Activated CD4-positive, alpha-beta T cell treated with anti-CD3 and anti-CD28 coated beads for 36 hours (primary cell): Measurements from ENCODE around the gene NMT1. TPM values are rescaled to one million over a fixed set of nuclear protein-coding genes. Genes with fewer than 3 reads are reported as not detected.
A peak's percentile ranks its signal among the peaks of the same experiment; 100 is the strongest.

Source experiments
- ATAC-seq: fragments of 200-7000 bp; cut with Tn5 transposase; one replicate; pipeline ENCODE4 v1.10.0; 2021; ENCODE audit warnings: mild to moderate bottlenecking, moderate library complexity
- CTCF ChIA-PET: fragments of 350-600 bp; sonication (Branson Sonifier 250); formaldehyde crosslinking; loops from one replicate; lab custom pipeline; 2021; ENCODE audit warnings: antibody characterized with exemption; lab: Charles Lee
- POLR2A ChIA-PET: fragments of 350-600 bp; sonication (Branson Sonifier 250); formaldehyde crosslinking; loops from one replicate; lab custom pipeline; 2021; ENCODE audit warnings: antibody characterized with exemption, inconsistent platforms; lab: Charles Lee
- DNase-seq: peaks from one replicate; pipeline ENCODE4 v3.0.0-alpha.2; 2020
- H3K27ac Mint-ChIP-seq: one replicate; pipeline ENCODE4 v1.8.0; 2021; ENCODE audit warnings: mixed read lengths
- H3K27me3 Mint-ChIP-seq: one replicate; pipeline ENCODE4 v1.8.0; 2021; ENCODE audit warnings: mixed read lengths
- H3K36me3 Mint-ChIP-seq: one replicate; pipeline ENCODE4 v1.8.0; 2021; ENCODE audit warnings: low read depth, mixed read lengths
- H3K4me1 Mint-ChIP-seq: one replicate; pipeline ENCODE4 v1.8.0; 2021; ENCODE audit warnings: mixed read lengths
- H3K4me3 Mint-ChIP-seq: one replicate; pipeline ENCODE4 v1.8.0; 2021; ENCODE audit warnings: mild to moderate bottlenecking, moderate library complexity, mixed read lengths
- H3K9me3 Mint-ChIP-seq: one replicate; pipeline ENCODE4 v1.8.0; 2021; ENCODE audit warnings: low read depth, mixed read lengths
- intact Hi-C, 2 experiments: fragments of 100-400 bp; cut with DNase I in 1 of 2; cut with micrococcal nuclease in 1 of 2; formaldehyde crosslinking; loops; one replicate each; pipeline versions ENCODE4 v1.14.2 to v1.15.1; 2022 to 2024; cut with DNase I, micrococcal nuclease
- total RNA-seq, 2 experiments: library from RNA; stranded (reverse); gene quantifications; one replicate each; pipeline ENCODE4 v1.2.3, GENCODE V29; 2021

The NMT1 gene
- total RNA-seq, 2 experiments from 2014 or later = 170 to 175 TPM

DNA sequence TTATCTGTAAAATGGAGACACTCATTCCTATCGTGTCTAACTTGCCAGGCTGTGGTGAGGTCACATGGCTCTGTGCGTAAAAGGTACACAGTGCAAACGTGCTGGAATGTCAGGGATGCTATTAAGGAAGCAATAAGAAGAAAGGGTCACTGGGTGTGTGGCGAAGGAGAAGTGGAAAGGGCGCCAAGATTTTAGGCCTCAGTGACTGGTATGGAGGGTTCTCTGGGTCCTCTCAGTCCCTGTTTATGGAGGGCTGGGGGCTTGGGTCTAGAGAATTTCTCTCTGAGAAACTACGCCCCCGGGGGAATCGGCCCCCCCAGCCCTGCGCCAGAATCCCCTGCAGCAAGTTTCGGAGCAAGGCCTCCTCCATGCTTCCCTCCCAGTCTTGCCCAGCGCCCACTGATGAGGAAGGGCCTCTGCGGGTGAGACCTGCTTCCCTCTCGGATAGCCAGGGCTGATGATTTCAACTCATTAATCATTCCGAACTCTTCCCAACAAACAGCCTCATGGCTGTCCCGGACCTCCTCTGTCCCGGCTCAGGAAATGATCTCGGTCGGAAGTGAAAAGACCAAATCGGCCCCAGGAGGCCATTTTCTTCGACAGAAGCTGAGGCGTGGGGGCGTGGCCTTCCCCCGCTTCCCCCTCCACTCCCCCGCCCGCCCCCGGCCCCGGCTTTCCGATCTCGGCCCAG, 85.9 kb downstream of the NMT1 start:
- Mint-ChIP-seq H3K27me3 (no peaks in the 10 kb centered on the region), H3K4me1 (peaks cover 38% of the 10 kb centered on the region), H3K4me3 (peak overlapping the region; percentile 99), H3K27ac (peak overlapping the region; percentile 100), H3K9me3 (no peaks in the 10 kb centered on the region), H3K36me3 (peaks cover 37% of the 10 kb centered on the region)
- DNase-seq = no peak
- ChIA-PET CTCF (interaction anchor here (0.6 to 10.0 kb wide), 5 partner anchors 13 to 170 kb away, joined by 3 to 222 read pairs (median 6); partner anchors contain the start of genes ACBD4, HEXIM2, MAP3K14 and PLCD3), POLR2A (interaction anchor here (3.3 to 6.5 kb wide), 5 partner anchors 11 to 165 kb away, joined by 26 to 247 read pairs (median 38); partner anchors contain the start of genes ACBD4, HEXIM2 and NMT1)
- ATAC-seq = peak; percentile 1
- intact Hi-C loops = loop anchor here (1.0 to 5.0 kb wide), 3 partner anchors 85 to 960 kb away; partner anchors contain the start of genes NMT1 (in 1 of the 2) and TMUB2 (in 1 of the 2)

DNA sequence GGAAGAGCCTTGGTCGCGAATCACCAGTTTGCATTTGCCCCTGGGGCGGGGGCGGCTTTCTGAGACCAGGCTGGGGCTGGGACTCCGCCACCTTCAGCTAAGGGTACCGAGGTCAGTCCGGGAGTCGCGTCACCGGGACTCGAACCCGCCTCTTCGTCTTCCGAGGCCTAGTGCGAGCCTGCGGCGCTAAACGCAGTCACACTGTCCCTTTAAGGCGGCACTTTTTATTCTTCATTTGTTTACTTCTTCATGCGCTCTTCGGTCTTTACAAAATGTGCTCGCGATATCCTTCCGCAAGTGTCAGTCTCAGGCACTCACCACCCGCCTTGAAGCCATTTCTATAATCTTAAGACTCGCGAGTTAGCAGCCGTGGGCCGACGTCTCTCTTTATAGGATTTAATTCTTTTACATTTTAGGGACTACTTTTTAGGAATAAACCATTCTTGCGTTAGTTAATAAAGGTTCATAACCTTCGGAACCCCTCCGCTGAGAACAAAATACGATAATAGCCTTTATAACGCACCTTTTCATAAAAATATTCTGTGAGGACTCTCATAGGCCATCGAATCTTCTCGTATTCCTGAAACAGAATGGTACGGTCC, 86.6 kb downstream of the NMT1 start:
- CTCF ChIA-PET = interaction anchor here (0.8 to 10.0 kb wide), 6 partner anchors 8 to 50 kb away, joined by 5 to 222 read pairs (median 56); partner anchors contain the start of genes ACBD4, HEXIM2 and PLCD3
- H3K27me3 Mint-ChIP-seq = no peaks in the 10 kb centered on the region
- peaks cover 37% of the 10 kb centered on the region for H3K36me3 Mint-ChIP-seq
- H3K27ac Mint-ChIP-seq = peak overlapping the region; percentile 100
- DNase-seq = peak; percentile 90
- no peaks in the 10 kb centered on the region for H3K9me3 Mint-ChIP-seq
- peak overlapping the region; percentile 99 for H3K4me3 Mint-ChIP-seq
- H3K4me1 Mint-ChIP-seq = peaks cover 38% of the 10 kb centered on the region
- POLR2A ChIA-PET = interaction anchor here (0.5 to 6.5 kb wide), 17 partner anchors 9 to 943 kb away, joined by 3 to 247 read pairs (median 11); partner anchors contain the start of genes ACBD4, EFTUD2, HEXIM2 and MAP3K14
- ATAC-seq = peak; percentile 37
- intact Hi-C loops = loop anchor here (1.0 to 5.0 kb wide), 12 partner anchors 12 to 960 kb away; partner anchors contain the start of genes ACBD4 (in 2 of the 2), HEXIM2 (in 2 of the 2), NMT1 (in 2 of the 2) and DCAKD (in 1 of the 2)

DNA sequence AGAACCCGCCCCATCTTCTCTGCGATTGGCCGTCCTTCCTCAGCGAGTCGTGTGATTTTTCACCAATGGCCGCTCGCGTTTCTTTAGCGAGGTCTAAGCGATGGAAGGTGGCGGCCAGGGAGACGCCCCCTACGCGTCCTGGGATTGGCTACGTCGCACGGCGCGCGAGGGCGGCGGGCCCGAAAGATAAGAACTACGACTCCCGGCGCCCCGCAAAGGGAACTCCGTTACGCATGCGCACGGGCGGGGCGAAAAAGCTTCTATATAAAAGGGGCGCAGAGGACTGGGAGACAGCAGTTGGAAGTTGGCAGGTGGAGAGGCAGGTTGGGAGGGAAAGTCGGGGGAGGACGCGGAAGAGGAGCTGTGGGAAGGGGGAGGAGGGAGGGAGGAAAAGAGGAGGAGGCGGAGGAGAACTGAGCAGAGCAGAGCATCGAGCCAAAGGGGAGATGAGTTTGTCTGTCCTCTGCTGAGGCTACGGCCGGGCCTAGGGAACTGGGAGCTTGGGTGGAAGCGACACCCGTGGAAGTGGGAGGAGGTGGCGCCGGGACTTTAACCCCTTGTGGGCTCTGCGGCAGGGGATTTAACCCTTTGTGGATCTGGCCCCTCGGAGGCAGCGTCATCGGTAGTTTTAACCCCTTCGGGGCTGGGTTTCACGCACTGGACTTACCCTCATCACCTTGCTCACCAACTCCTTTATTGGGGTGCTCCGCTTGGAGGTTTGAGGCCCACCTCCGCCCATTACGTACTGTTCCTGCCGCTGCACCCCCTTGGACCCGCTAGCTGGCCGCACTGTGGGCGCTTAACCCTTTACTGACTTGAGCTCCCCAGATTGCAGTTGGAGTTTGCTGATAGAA, 87.3 kb downstream of the NMT1 start, which contains the start of gene HEXIM1:
HEXIM1 (plus strand) TSS at position 293 of the 854 bp plus-strand sequence. CDS start 716 bp downstream, outside the sequence.
- H3K27ac Mint-ChIP-seq = peak within 1 kb of the TSS; percentile 100

DNA sequence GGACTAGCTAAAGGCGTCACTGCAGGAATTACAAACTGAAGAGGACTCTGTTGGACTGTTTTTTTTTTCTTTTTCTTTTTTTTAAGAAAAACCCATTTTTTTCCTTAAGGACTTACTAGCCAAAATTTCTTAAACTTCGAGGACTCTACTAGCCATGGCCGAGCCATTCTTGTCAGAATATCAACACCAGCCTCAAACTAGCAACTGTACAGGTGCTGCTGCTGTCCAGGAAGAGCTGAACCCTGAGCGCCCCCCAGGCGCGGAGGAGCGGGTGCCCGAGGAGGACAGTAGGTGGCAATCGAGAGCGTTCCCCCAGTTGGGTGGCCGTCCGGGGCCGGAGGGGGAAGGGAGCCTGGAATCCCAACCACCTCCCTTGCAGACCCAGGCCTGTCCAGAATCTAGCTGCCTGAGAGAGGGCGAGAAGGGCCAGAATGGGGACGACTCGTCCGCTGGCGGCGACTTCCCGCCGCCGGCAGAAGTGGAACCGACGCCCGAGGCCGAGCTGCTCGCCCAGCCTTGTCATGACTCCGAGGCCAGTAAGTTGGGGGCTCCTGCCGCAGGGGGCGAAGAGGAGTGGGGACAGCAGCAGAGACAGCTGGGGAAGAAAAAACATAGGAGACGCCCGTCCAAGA, 88.0 kb downstream of the NMT1 start:
- H3K9me3 Mint-ChIP-seq = no peaks in the 10 kb centered on the region
- H3K4me3 Mint-ChIP-seq = peak overlapping the region; percentile 99
- ChIA-PET CTCF (interaction anchor here (0.8 to 10.0 kb wide), 20 partner anchors 8 to 168 kb away, joined by 3 to 222 read pairs (median 6); partner anchors contain the start of genes ACBD4, HEXIM2, MAP3K14 and PLCD3), POLR2A (interaction anchor here (0.6 to 6.5 kb wide), 33 partner anchors 8 to 1037 kb away, joined by 3 to 247 read pairs (median 6); partner anchors contain the start of genes ACBD4, EFTUD2, FMNL1 and HEXIM2)
- no peaks in the 10 kb centered on the region for H3K27me3 Mint-ChIP-seq
- peaks cover 37% of the 10 kb centered on the region for H3K36me3 Mint-ChIP-seq
- peak overlapping the region; percentile 100 for H3K27ac Mint-ChIP-seq
- peak; percentile 34 for ATAC-seq
- intact Hi-C loops = loop anchor here (1.0 to 5.0 kb wide), 5 partner anchors 24 to 962 kb away; partner anchors contain the start of genes NMT1 (in 1 of the 2) and TMUB2 (in 1 of the 2)
- DNase-seq = peak; percentile 88
- peaks cover 33% of the 10 kb centered on the region for H3K4me1 Mint-ChIP-seq

More for the DNA sequence above, 87.3 kb downstream of the NMT1 start, which contains the start of gene HEXIM1:
- peak; percentile 99 for DNase-seq
- Mint-ChIP-seq H3K36me3 (peaks cover 37% of the 10 kb centered on the region), H3K4me3 (peak within 1 kb of the TSS; percentile 99), H3K27me3 (no peaks in the 10 kb centered on the region), H3K9me3 (no peaks in the 10 kb centered on the region), H3K4me1 (peaks cover 37% of the 10 kb centered on the region)
- ChIA-PET POLR2A (interaction anchor here (0.5 to 6.5 kb wide), 31 partner anchors 9 to 1038 kb away, joined by 3 to 247 read pairs (median 7); partner anchors contain the start of genes ACBD4, EFTUD2, FMNL1 and HEXIM2), CTCF (interaction anchor here (1.0 to 10.0 kb wide), 14 partner anchors 9 to 168 kb away, joined by 3 to 222 read pairs (median 6); partner anchors contain the start of genes ACBD4, HEXIM2, MAP3K14 and PLCD3)
- ATAC-seq = peak; percentile 78
- intact Hi-C loops = loop anchor here (1.0 to 5.0 kb wide), 12 partner anchors 13 to 961 kb away; partner anchors contain the start of genes ACBD4 (in 2 of the 2), HEXIM2 (in 2 of the 2), NMT1 (in 2 of the 2) and DCAKD (in 1 of the 2)

DNA sequence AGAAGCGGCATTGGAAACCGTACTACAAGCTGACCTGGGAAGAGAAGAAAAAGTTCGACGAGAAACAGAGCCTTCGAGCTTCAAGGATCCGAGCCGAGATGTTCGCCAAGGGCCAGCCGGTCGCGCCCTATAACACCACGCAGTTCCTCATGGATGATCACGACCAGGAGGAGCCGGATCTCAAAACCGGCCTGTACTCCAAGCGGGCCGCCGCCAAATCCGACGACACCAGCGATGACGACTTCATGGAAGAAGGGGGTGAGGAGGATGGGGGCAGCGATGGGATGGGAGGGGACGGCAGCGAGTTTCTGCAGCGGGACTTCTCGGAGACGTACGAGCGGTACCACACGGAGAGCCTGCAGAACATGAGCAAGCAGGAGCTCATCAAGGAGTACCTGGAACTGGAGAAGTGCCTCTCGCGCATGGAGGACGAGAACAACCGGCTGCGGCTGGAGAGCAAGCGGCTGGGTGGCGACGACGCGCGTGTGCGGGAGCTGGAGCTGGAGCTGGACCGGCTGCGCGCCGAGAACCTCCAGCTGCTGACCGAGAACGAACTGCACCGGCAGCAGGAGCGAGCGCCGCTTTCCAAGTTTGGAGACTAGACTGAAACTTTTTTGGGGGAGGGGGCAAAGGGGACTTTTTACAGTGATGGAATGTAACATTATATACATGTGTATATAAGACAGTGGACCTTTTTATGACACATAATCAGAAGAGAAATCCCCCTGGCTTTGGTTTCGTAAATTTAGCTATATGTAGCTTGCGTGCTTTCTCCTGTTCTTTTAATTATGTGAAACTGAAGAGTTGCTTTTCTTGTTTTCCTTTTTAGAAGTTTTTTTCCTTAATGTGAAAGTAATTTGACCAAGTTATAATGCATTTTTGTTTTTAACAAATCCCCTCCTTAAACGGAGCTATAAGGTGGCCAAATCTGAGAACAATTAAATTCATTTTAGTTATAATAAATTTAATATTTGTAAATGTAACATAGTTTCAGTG, 88.8 kb downstream of the NMT1 start:
- peak overlapping the region; percentile 100 for H3K27ac Mint-ChIP-seq
- H3K9me3 Mint-ChIP-seq = no peaks in the 10 kb centered on the region
- ChIA-PET CTCF (interaction anchor here (0.6 to 10.0 kb wide), 22 partner anchors 9 to 181 kb away, joined by 3 to 222 read pairs (median 5); partner anchors contain the start of genes ACBD4, HEXIM2, NMT1 and PLCD3), POLR2A (interaction anchor here (0.6 to 6.5 kb wide), 25 partner anchors 10 to 169 kb away, joined by 3 to 247 read pairs (median 9); partner anchors contain the start of genes ACBD4, FMNL1, HEXIM2 and MAP3K14)
- peak overlapping the region; percentile 99 for H3K4me3 Mint-ChIP-seq
- ATAC-seq (no peak), DNase-seq (peak; percentile 70)
- peaks cover 31% of the 10 kb centered on the region for H3K4me1 Mint-ChIP-seq
- intact Hi-C loops = loop anchor here (1.0 to 5.0 kb wide), 5 partner anchors 23 to 963 kb away; partner anchors contain the start of genes NMT1 (in 1 of the 2) and TMUB2 (in 1 of the 2)
- H3K36me3 Mint-ChIP-seq = peaks cover 37% of the 10 kb centered on the region
- H3K27me3 Mint-ChIP-seq = no peaks in the 10 kb centered on the region

DNA sequence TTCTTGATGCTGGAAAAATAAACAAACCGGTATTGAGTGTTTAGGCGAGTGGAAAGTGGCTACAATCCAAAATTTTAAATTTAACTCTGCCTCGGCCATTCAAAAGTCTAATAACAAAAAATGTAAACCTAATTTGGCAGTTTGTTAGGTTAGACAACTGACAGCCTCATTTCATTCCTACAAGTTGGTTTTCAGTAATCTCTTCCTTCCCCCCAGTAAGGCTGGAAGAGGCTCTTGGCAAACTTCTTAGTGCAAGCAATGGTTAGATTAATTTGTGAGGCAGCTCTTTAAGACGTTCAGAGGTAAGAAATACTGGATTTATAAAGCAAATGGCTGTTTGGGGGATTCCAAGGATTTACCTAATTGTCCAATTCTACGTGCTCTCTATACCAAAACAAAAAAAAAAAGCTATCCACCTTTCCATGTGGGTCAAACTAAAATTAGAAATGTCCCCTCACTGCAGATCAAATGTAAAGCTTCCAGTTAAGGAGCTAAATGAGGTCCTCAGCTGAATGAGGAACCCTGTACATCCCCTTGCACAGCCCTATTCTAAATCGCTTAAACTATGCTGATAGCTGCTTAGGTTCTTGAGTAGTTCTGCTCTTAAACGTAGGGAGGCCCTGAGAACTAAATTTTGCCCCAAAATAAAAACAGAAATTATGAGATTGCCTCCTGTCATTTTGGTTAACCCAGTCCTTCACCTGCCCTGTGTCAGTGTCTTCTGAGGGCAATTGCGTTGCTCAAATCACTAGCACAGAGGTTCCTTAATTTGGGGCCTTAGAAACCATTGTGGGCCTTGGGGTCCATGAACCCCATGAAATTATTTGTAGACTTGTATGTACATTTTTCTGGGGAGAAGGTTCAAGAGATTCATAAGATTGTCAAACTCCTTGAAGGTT, 90.0 kb downstream of the NMT1 start:
- CTCF ChIA-PET = interaction anchor here (0.7 to 10.0 kb wide), 17 partner anchors 11 to 163 kb away, joined by 3 to 222 read pairs (median 7); partner anchors contain the start of genes ACBD4, HEXIM2, NMT1 and PLCD3
- ATAC-seq (no peak), DNase-seq (no peak)
- Mint-ChIP-seq H3K27me3 (no peaks in the 10 kb centered on the region), H3K9me3 (no peaks in the 10 kb centered on the region), H3K4me1 (peaks cover 31% of the 10 kb centered on the region), H3K27ac (peak overlapping the region; percentile 76), H3K36me3 (peaks cover 38% of the 10 kb centered on the region), H3K4me3 (peak overlapping the region; percentile 99)
- intact Hi-C loops = no loop called here
- POLR2A ChIA-PET = interaction anchor here (0.6 to 6.5 kb wide), 16 partner anchors 9 to 161 kb away, joined by 3 to 247 read pairs (median 7); partner anchors contain the start of genes ACBD4, HEXIM2 and NMT1

DNA sequence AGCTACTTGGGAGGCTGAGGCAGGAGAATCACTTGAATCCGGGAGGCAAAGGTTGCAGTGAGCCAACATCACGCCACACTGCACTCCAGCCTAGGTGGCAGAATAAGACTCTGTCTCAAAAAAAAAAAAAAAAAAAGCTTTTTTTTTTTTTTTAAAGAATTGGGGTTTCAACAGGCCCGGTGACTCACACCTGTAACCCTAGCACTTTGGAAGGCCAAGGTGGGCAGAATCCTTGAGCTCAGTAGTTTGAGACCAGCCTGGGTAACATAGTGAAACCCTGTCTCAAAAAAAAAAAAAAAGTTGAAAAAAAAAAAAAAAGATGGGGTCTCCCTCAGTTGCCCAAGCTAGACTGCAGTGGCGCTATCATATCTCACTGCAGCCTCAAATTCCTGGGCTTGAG, 93.9 kb downstream of the NMT1 start:
- no peak for DNase-seq
- Mint-ChIP-seq H3K4me3 (no peak overlapping the region), H3K4me1 (peaks cover 44% of the 10 kb centered on the region), H3K9me3 (no peaks in the 10 kb centered on the region), H3K36me3 (peaks cover 38% of the 10 kb centered on the region), H3K27ac (peak overlapping the region; percentile 37), H3K27me3 (no peaks in the 10 kb centered on the region)
- peak; percentile 11 for ATAC-seq
- CTCF ChIA-PET = interaction anchor here (0.6 to 2.8 kb wide), 5 partner anchors 18 to 100 kb away, joined by 3 to 19 read pairs (median 4); partner anchors contain the start of gene ACBD4
- POLR2A ChIA-PET = interaction anchor here (0.7 kb wide), 1 partner anchor 75 kb away, joined by 3 read pairs; no protein-coding TSS in a partner anchor
- intact Hi-C loops = no loop called here

DNA sequence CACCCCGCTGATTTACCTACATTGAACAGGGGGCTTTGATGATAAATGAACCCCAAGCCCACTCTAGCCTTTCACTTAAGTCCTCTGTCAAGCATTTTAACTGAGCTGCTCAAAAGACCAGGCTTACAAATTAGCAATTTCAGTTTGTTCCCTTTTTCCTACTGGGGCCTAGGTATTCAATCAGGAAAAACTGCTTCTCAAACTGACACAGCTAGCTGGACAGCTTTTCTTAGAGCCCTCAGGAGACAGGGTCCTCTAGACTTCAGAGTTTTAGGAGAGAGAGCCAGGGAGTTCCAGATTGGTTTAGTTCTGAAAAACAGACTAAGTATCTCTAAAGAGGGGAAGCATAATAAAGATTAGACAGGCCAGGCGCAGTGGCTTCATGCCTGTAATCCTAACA, 94.4 kb downstream of the NMT1 start:
- Mint-ChIP-seq H3K9me3 (no peaks in the 10 kb centered on the region), H3K4me1 (peaks cover 44% of the 10 kb centered on the region), H3K27me3 (no peaks in the 10 kb centered on the region), H3K4me3 (no peak overlapping the region), H3K36me3 (peaks cover 37% of the 10 kb centered on the region), H3K27ac (peak overlapping the region; percentile 37)
- POLR2A ChIA-PET = interaction anchor here (0.7 kb wide), 1 partner anchor 75 kb away, joined by 3 read pairs; no protein-coding TSS in a partner anchor
- ATAC-seq = no peak
- no peak for DNase-seq
- intact Hi-C loops = no loop called here
- CTCF ChIA-PET = interaction anchor here (0.6 to 2.8 kb wide), 5 partner anchors 17 to 101 kb away, joined by 3 to 19 read pairs (median 4); partner anchors contain the start of gene ACBD4
